GM23338 (cell line): Measurements from ENCODE around the gene YPEL2. TPM values are rescaled to one million over a fixed set of nuclear protein-coding genes. Genes with fewer than 3 reads are reported as not detected.

ENCODE experiments used
- CTCF ChIP-seq, 2 experiments: fragments of 200-600 bp in 1 of 2; sonication (generic) in 1 of 2; conservative IDR thresholded peaks; 2 replicates each; pipeline versions ENCODE4 v1.5.1 to v1.6.1; 2016 to 2017; ENCODE audit warnings: antibody characterized with exemption in 2 of 2, low read depth in 2 of 2, mild to moderate bottlenecking in 2 of 2, moderate library complexity in 1 of 2
- ETS1 ChIP-seq: IDR thresholded peaks from 2 replicates; pipeline ENCODE4 v1.6.1; 2016; ENCODE audit warnings: antibody characterized with exemption
- EZH2 ChIP-seq: fragments of 200-600 bp; sonication (generic); IDR thresholded peaks from one replicate; pipeline ENCODE4 v1.8.0; 2017; ENCODE audit warnings: antibody characterized with exemption, mild to moderate bottlenecking, low read depth; ENCODE audit not compliant: unreplicated experiment
- REST ChIP-seq: IDR thresholded peaks from one replicate; pipeline ENCODE4 v1.6.1; 2018; ENCODE audit warnings: antibody characterized with exemption; ENCODE audit not compliant: unreplicated experiment
- ZNF114 ChIP-seq: fragments of 250-450 bp; sonication (Bioruptor Pico); IDR thresholded peaks from 2 replicates; pipeline ENCODE4 v1.5.0; 2020; ENCODE audit warnings: mild to moderate bottlenecking, moderate library complexity
- ZNF331 ChIP-seq: fragments of 250-450 bp; sonication (Bioruptor Pico); IDR thresholded peaks from 2 replicates; pipeline ENCODE4 v1.5.0; 2020; ENCODE audit warnings: low read depth, mild to moderate bottlenecking, moderate library complexity
- ZNF462 ChIP-seq: fragments of 250-450 bp; sonication (Bioruptor Pico); IDR thresholded peaks from 2 replicates; pipeline ENCODE4 v1.5.0; 2020; ENCODE audit warnings: mild to moderate bottlenecking, moderate library complexity
- polyA plus RNA-seq: library from polyadenylated mRNA; unstranded; fragments of >200 nt; fragmentation: Nextera tagmentation; extraction: Ambion mirVana; gene quantifications from 2 replicates; pipeline ENCODE4 v1.2.1, GENCODE V29; 2016
- total RNA-seq: library from RNA; depleted of rRNA; stranded (reverse); fragments of >200 nt; shearing (Covaris generic); gene quantifications from 2 replicates; pipeline ENCODE4 v1.2.3, GENCODE V29; 2014

YPEL2 gene
- total and polyA plus RNA-seq, 2 experiments from 2014 or later, result 4.1 to 5.2 TPM

GRCh38 chr17:59376506-59376905 is 45.1 kb downstream of the YPEL2 start (continued):
- no peak for TF ChIP-seq ZNF462 (CRISPR knock-in tag)
- no peak for TF ChIP-seq EZH2
- no peak for TF ChIP-seq ZNF331 (CRISPR knock-in tag)
- TF ChIP-seq REST, result no peak
- TF ChIP-seq ETS1, result no peak
- TF ChIP-seq ZNF114, result no peak
- TF ChIP-seq CTCF (conservative IDR thresholded peaks at IDR 0.05; ENCODE audit: low read depth in 2 of 2), result no peak
